GM10266 (cell line): ENCODE data around the gene WDFY4.

Source experiments
- DNase-seq: peaks from one replicate; pipeline ENCODE4 v3.0.0; 2012; ENCODE audit errors: extremely low spot score
- TF ChIP-seq, protein P1 (sequence below): IDR thresholded peaks from 2 replicates; pipeline ENCODE4 v1.5.1; 2012; ENCODE audit warnings: mild to moderate bottlenecking, low read depth; ENCODE audit not compliant: control insufficient read depth, insufficient read depth; ENCODE audit errors: missing control alignments

WDFY4 gene

DNA sequence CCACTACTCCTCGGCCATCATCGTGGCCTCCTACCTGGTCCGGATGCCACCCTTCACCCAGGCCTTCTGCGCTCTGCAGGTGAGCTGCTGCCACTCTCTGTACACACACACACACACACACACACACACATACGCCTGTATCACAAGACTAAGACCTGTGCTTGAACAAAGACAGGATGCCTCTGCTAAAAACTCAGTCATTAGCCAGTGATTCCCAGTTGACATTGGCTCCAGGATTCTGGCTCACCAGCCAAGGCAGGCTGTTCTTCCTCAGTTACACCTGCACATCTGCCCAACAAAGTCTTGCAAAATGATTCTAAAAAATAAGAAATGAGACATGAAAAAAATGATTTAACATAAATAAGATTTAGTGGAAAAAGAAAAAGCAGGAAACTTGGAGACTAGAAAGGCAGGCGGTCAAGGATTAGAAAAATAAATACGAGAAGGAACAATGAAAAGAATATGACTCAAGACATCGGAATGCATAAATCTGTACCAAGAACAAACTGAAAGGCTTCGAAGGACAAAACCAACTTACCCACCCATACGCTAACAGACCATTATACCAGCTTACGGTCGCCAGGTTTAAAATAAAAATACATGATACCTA is 262.3 kb downstream of the WDFY4 start:
- DNase-seq: no peak
- TF ChIP-seq, protein P1, sequence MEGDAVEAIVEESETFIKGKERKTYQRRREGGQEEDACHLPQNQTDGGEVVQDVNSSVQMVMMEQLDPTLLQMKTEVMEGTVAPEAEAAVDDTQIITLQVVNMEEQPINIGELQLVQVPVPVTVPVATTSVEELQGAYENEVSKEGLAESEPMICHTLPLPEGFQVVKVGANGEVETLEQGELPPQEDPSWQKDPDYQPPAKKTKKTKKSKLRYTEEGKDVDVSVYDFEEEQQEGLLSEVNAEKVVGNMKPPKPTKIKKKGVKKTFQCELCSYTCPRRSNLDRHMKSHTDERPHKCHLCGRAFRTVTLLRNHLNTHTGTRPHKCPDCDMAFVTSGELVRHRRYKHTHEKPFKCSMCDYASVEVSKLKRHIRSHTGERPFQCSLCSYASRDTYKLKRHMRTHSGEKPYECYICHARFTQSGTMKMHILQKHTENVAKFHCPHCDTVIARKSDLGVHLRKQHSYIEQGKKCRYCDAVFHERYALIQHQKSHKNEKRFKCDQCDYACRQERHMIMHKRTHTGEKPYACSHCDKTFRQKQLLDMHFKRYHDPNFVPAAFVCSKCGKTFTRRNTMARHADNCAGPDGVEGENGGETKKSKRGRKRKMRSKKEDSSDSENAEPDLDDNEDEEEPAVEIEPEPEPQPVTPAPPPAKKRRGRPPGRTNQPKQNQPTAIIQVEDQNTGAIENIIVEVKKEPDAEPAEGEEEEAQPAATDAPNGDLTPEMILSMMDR: no peak

DNA sequence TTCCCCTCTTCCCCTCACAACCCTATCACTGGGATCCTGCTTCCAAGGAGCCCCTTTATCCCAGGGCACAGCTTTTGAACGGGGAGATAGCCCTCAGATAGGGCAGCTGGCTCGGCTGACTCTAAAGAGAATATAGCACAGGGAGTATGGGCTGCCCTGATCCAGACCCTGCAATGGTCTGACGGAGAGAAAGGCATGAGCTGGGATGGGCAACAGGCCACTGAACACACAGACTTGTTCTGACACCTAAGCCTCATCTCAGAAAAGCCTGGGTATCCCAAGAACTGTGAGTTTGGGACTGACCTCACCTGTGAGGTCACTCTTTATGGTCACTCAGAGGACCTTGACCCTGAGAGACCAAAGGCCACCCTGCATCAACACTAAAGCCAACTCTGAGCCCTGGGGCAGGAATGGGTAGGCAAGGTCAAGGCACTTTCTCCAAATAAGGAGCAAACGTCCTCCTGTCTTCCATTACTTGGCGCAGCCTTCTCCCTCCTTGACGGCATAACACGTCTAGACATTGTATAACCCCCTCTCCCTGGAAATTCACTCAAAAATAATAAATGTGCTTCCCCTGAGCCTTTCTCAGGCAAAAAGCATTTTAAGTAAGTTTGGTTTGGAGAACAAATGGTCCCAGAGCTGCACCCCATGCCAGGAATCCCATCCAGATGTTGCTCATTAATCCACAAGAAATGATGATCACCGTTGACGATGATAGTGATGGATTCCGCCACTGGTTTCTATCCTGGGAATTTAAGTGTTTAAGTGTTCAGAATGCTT is 263.2 kb downstream of the WDFY4 start:
- DNase-seq: no peak
- TF ChIP-seq, protein P1: no peak

DNA sequence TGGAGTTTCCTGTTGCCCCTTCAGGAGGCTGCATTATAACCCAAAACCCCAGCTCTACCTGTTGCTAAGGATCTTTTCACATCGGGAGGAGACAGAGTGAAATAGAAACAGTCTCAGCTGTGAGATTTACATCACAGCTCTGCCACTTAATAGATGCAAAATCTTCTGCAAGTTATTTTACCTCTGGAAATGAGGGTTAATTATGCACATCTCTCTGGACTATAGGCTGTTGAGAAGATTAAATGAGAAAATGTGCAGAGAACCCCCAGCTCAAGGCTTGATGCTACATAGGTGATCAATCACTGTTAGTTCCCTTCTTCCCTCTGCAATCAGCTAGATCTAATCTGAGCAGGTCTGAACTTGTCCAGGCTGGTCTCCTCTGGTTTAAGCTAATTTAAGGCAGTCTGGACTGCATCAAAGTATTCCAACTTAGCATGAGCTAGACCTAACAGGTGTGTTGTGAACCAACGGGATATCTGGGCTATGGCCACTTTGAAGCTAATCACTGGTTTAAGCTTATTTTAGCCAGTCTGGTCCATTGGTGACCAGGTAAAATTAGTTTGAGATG is 263.9 kb downstream of the WDFY4 start:
- TF ChIP-seq, protein P1: no peak
- no peak for DNase-seq

DNA sequence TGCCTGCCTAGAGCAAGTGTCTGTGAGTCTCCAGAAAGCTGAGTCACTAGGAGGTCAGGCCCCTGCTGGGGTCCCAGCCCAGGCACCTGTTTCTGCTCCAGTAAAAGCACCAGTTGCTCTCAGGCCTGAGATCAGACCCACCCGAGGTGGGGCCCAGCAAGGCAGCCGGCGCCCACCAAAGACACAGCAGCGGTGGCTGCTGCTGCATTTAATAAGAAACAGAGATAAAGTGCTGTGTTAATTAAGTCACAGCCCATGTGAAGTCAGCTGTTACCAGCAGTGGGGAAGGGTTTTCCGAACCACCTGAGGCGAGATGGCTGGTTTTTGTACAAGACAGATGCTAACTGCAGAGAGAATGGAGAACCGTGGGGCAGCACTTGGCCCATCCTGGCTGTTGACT is 267.0 kb downstream of the WDFY4 start:
- TF ChIP-seq, protein P1: no peak
- DNase-seq: no peak

DNA sequence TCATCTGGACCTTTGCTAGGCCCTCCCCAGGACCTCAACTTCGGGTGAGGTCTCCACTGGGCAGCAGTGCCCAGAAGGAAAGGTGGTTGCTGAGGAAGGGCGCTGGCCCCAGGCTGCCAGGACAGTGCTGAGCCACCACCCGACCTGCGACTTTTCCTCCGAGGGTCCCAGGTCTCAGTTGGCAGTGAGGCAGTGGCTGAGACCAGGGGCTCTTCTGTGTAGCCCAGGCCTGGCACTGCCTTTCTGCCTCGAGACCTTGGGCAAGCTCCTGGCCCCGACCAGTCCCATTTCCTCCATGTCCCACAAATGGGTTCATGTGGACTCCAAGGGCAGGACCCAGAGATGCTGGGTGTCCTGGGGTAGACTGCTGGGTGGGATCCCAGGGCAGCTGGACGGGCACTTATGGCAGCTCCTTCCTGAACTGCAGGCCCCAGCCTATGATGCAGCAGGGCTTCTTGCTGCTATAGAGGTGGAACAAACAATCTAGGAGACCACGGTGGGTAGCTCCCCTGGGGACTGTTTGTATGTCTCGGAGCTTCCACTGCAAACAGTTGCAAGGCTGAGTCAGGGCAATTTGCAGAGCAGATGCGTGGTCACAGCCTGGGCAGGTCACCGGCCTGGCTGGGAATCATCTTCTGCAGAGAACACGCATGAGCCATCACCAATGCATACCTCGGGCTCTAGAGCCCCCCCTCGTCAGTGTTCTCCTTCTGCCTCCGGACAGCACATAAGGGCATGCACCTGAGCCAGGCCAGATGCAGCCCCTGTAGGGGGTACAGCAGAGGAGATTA is 272.9 kb downstream of the WDFY4 start:
- DNase-seq: no peak
- TF ChIP-seq, protein P1: no peak

DNA sequence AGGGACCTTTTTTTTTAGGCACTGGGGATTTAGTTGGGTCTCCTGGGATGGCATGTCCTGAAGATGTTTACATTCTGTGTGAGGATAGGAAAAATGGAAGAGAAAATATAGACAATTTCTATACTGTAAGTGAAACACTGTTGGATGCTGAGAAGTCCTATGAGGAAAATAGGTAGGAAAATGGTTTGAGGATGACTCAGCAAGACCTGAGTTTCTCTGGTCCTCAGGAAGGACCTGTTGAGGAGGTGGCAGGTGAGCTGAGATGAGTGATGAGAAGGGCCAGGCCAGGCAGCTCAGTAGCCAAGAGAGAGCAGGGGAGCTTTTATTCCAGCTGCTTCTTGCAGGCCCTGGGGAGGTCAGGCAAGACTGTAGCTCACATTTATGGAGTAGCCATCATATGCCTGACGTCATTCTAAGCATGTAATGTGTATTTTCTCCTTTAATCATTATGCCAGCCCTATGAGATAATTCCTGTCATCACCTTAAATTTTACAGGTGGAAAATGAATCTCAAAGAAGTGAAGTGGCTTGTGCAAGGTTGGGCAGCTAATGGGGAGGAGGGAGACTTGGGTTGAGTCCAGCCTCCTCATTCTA is 274.0 kb downstream of the WDFY4 start:
- DNase-seq: no peak
- TF ChIP-seq, protein P1: no peak
